Endothelial cell of hepatic sinusoid (primary cell): ENCODE data around the gene PDK1.

ENCODE experiments used
- in situ Hi-C: cut with HindIII; loops from 2 replicates; pipeline ENCODE4 v1.10.0; 2017; ENCODE audit warnings: low sequenced_read_pairs

PDK1 gene

DNA sequence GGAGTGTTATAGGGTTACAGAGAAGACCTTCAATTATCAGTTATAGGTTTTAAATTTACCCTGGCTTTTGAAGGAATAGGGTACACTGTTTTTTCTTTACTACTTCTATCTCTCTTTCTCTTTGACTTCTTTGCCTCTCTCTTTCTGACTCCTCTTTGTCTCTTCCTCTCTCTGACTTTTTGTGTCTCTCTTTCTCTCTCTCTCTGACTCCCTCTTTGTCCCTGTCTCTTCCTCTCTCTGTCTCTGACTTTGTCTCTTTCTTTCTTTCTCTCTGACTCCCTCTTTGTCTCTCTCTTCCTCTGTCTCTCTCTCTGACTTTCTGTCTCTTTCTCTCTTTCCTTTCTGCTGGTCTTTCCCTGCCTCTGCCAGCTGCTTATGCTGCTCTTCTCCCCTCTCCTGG, 36.3 kb downstream of the PDK1 start:
- in situ Hi-C loops, result loop anchor here (10.0 kb wide), 1 partner anchor 93 kb away; no protein-coding TSS in a partner anchor

DNA sequence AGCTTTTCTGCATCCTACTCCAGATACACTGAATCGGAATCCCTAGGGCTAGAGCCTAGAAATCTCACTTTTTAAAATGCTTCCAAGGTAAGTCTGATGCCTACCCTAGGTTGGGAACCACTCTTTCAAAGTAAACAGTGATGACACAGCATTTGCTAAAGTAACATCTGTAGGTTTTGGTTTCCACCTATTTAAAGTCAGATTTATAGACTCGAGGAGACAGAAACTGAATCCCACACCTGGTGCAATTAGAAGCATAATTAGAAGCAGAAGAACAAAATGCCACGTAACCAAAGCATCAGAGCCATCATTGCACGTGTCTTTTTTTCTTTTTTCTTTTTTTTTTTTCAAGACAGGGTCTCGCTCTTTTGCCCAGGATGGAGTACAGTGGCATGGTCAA, 40.9 kb downstream of the PDK1 start:
- in situ Hi-C loops, result loop anchor here (10.0 kb wide), 1 partner anchor 88 kb away; no protein-coding TSS in a partner anchor

DNA sequence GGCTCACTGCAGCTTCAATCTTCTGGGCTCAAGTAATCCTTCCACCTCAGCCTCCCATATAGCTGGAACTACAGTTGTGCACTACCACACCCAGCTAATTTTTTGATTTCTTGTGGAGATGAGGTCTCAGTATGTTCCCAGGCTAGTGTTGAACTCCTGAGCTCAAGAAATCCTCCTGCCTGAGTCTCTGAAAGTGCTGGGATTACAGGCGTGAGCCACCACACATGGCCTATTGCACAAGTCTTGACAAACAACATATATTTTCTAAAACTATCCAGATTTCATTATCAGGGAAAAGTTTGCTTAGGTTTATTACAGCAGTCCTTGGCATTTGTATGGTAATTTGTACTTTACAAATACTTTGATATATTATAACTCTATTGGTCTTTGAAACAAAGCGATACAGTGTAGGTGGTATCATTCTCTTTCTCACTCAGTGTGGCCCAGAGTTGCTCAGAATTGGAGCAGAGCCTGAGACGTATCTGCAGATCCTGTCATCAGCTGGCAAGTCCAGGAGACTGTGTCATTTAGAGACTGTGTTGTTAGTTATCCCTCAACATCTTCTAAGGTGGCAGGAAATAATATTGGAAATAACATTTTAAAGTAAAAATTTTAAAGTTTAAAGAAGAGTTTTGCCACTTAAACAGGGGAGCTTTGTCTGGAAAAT, 41.4 kb downstream of the PDK1 start:
- in situ Hi-C loops, result loop anchor here (10.0 kb wide), 1 partner anchor 87 kb away; no protein-coding TSS in a partner anchor

DNA sequence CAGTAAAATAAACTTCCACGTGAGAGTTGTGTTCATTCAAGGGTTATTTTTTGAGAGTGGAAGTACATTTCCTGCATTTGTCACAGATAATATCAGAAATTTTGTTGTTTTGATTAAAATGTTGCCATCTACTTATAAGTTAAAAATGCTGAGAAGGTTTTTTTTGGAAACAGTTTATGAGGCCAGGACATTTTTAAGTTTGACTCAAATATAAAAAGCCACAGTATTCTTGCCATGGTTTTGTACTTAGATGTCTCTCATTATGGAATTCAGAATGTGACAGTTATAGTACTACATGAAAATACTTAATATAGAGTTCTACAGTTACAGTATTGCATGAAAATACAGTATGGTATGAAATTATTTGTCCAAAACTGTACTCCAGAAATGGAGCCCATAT, 44.1 kb downstream of the PDK1 start:
- in situ Hi-C loops, result loop anchor here (10.0 kb wide), 1 partner anchor 85 kb away; no protein-coding TSS in a partner anchor

DNA sequence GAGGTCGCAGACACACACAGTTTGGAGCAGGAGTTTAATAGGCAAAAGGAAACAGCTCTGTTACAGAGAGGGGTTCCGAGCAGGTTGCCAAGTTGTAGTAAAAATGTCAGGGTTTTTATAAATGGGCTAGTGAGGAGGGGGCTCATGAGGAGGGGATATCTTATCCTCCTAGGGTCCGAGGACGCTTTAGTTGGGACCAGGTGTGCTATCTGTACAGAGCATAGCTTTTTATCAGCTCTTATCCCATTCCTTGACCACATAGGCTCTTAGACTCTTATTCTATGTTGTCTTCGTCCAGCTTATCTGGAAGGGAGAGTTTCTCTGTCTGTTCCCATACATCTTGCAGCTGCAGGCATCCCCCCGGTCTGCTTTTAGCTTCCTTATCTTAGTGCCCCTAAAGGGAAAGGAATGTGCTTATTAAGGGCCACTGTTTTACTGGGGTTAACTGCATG, 44.7 kb downstream of the PDK1 start:
- in situ Hi-C loops, result no loop called here

DNA sequence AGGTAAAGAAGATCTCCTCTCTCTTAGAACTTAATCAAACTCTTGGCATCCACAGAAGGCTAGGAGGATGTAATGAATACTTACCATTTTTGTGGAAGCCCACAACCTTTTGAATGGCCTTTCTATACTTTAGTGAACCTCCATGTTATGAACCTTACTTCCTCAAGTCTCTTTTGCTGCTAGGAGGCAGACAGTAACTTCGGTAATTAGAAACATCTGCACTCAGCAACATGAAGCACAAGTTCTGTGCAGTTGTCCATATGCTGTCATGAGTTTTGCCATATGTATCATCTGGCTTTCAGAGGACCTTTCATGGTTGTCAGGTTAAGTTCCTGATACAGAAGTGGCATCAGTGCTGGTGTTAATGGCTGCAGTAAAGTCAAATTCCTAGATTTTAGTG, 50.4 kb downstream of the PDK1 start:
- in situ Hi-C loops, result no loop called here

DNA sequence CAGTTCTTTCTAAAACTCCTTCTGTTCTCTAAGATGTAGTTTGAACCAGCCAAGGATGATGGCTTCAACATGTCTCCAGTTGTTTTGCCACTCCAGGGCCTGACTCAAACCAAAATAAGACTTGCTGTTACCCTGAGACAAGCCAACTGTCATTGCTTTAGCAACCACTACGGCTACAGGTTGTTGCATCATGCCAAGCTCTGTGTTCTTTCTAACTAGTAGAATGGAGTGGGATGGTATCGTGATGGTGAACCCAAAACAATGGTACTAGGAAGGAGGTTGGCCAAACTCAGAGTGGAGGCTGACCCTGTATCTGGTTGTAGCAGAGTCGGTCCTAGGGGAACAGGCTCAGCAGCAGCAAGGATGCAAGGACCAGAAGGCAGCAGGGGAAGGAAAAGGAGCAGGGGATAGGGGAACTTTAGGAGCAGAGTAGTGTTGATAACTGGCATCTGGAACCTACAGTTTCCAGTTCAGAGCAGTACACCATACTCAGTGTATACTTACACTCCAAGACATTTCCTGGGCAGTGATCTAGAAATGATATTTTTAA, 51.6 kb downstream of the PDK1 start:
- in situ Hi-C loops, result no loop called here

DNA sequence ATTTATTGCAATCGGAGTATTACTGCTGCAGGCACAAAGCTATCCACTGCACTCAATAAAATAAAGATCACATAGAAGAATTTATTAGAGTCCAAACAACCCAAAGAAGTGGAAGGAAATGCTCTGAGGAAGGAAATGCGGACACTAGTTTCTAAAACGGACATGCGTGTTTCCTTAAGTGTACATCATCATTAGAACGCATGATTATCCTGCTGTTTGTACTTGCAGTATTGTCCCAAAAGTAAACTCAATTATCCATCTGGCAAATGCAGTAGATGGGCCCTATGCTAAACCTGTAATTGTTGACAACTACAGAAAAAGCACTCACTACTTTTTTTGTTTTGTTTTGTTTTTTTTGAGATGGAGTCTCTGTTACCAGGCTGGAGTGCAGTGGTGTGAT, 53.6 kb downstream of the PDK1 start:
- in situ Hi-C loops, result no loop called here

DNA sequence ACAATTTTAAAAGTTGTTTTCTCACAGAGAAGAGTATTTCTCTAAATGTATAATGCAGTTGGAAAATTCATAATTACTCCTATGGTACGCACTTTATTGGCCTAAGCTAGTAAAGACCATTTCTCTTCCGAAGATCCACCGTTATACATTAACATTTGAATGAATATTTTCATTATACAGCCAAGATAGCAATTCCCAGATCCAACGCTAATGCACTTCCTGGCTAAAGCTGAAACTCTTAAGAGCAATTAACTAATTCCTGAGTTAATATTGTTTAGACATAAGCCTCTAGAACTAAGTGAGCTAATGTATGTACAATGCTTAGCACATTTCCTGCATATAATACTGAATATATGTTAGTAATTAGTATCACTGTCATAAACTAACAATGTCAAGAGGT, 56.2 kb downstream of the PDK1 start:
- in situ Hi-C loops, result no loop called here

DNA sequence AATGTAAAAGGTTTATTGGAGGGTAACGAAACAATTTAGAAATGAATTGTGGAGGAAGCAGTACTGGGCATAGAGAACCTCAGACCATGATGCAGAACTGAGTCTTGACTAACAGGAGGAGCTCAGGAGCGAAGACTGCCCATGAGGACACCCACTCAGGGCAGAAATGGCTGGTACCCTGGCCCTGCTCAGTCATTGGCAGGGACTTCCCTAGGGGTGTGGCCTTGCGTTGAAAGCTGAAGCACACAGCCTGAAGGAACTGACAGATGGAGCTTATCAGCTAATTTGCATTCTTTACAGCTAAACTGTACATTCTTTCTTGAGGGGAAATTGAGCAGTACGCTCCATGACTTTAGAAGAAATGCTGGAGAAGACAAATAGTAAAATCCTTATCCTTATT, 57.1 kb downstream of the PDK1 start:
- in situ Hi-C loops, result no loop called here

DNA sequence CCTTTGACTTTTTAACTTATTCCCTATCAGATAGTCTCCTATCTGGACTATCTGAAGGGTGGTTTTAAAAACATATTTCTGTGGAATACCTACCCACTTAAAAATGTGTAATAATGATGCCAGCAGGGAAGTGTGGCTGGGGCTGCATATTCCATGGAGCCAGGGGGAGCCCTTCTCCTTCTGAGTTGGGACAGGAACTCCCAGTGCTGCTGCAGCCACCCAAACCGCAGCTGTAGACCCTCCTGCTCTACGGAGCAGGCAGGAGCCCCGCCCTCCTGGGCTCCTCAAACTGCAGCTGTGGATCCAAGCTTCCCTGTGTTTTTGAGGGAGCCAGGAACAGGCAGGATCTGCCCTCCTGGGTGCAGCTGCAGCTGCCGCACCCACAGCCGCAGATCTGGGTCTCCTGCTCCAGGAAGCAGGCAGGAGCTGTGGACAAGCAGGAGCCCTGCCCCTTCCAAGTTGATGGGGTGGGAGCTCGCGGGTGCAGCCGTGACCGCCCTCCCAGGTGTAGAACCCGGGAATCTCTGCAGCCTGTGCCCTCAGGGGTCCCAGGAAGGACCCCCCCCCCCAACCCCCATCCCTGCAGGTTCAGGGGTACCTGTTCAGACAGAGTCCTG, 57.8 kb downstream of the PDK1 start:
- in situ Hi-C loops, result no loop called here

DNA sequence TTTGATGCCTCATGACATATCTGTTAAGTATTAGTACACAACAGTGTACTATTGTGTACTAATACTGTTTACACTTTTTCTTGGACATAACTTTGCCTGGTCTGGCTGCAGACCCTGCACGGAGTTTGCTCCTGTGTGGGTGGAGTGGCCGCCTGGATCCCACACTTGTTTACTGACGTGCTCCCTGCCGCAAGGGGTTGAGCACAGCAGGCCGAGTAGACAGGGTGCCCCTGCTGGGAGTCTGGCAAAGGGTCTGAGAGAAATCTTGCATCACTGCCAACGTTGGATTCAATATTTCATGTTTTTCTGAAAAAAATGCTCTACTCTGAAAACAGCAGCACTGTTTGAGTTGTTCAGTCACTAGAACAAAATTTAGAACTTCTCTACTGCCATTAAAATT, 59.0 kb downstream of the PDK1 start:
- in situ Hi-C loops, result no loop called here

DNA sequence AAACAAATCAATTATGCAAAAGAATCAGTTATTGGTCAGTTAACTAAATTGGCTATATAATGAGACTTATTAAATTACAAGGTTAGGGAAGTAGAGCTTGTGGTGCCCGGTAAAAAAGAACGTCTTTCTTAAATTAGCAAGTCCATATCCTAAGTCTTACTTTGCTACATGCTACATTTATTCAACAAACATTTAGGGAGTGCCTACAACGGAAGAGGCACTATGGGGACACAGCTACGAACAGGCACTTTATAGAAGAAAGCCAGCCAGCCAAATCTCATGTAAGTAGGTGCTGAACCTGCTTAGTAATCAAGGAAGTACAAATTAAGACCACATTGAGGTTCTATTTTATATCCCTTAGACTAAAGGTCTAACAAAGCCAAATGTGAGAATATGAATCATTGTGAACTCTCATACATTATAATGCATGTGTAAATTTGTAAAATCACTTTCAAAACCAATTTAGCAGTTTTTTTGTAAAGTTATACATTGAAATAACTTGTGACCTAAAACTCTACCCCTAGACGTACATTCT, 59.9 kb downstream of the PDK1 start:
- in situ Hi-C loops, result no loop called here

DNA sequence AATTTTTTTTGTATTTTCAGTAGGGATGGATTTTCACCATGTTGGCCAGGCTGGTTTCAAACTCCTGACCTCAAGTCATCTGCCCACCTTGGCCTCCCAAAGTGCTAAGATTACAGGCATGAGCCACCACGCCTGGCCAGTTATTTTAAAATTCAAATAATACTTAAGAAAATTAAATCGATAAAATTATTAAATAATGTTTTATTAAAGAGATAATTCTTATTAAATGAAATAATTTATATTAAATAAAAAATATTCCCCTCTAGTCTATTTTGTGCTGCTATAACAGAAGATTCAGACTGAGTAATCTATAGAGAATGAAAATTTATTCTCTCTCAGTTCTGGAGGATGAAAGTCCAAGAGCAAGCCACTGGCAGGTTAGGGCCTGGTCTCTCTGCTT, 61.2 kb downstream of the PDK1 start:
- in situ Hi-C loops, result no loop called here

DNA sequence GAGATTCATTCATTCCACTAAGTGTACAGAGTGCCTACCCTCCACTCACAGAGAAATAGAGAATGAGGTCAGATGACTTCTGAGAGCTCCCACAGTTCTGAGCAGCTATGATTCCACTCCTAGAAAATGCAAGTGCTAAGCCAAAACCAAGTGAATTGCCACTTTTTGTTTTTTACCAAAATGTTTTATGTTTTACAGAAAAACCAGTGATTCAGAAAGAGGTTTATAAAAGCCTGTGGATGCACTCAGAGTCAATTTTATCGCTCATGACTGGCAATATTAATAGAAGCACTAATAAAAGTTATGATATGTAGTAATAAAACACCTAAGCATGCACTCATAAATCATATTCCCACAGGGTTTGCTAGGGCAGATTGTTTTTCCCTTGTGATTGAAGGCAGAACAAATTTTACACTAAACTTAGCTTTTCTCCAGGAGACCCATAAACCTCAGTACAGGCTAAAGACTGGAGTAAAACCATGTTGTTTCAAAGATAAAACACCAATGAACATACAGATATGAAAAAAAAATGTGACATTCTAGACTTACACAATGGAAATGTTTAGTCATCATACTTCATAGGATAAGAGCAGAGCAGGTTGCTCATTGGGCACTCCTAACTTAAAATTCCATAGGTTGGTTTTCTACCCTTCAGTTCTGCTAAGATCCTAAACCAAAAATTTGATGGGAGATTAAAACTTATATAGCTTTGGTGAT, 67.5 kb downstream of the PDK1 start:
- in situ Hi-C loops, result loop anchor here (5.0 kb wide), 1 partner anchor 44 kb away; no protein-coding TSS in a partner anchor

DNA sequence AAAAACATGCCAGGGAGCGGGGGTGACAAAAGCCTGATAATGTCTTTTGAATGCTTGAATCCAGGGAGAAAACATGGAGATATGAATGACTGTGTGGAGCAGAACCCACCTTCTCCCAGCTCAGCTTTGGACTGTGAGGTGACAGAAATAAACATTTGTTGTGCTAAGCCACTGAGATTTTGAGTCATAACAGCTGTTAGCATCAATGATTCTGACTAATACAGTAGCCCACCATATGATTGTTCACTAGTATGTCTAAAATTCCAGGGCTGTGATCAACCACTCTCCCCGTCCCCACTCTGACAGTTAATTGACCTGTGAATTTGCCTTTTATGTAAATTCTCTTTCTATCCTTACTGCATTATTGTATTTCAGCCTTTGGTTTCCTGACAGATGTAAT, 69.1 kb downstream of the PDK1 start:
- in situ Hi-C loops, result loop anchor here (5.0 kb wide), 1 partner anchor 42 kb away; no protein-coding TSS in a partner anchor

DNA sequence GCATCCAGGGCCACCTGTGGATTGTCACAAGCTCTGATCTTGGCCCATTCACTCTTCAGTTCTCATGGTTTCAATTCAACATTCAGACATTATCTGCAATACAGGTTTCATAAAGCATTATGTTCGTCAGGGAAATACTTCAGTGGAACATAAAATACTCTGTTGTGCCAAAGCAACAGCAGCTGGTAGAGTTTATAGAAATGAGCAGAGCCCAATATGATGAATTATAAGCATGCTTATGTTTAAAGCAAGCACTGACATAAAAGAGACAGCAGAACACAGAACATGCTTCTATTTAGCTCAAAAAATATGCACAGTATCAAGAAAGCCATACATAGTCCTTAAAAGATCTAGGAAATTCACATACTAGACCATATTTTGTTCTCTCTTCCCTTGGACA, 71.3 kb downstream of the PDK1 start:
- in situ Hi-C loops, result no loop called here

DNA sequence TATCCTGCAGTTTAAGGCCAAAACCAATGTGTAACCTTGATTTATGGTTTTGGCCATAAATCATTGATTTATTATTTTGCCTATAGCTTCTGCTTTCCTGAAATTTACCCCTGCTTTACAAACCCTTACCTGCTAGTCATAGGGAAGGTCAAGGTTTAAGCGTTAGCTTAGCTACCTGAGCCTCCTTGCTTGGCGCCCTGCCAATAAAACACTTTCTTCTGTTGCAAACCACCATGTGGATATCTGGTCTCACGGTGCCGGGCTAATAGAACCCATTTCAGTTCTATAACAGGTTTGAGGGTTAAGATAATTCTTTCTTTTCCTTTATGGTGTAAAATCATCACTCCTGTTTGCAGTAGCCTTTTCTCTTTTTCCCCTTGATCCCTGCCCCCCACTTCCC, 72.2 kb downstream of the PDK1 start:
- in situ Hi-C loops, result no loop called here

DNA sequence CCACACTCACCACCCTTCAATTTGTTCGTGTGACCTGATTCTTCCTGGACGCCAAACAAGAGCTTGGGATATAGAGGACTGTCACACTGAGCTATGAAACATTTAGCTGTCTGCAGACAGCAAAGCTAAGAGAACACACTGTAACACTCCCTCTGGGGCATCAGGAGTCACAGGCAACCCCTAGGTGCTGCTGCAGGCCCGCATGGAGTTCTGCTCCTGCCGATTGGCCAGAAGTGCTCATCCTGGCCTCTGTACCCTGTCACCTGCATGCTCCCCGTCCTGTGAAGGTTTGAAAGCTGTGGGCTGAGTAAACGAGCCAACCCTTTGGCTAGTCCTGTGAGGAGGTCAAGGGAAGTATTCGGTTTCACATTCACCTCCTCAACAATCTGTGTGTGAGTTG, 73.7 kb downstream of the PDK1 start:
- in situ Hi-C loops, result no loop called here

DNA sequence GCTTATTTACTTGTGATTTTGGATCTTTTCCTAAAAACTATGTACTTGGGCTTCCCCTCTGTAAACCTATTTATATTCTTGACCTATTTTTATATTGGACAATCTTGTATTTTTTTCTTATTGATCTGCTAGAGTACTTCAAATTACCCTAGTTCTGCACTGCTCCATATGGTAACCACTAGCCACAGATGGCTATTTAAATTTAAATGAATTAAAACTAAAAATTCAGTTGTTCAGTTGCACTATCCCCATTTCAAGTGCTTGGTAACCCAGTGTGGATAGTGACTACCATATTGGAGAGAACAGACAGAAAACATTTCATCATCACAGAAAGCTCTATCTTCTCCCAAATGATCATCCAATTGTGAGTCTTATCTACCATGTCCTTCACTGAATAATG, 74.3 kb downstream of the PDK1 start:
- in situ Hi-C loops, result no loop called here

DNA sequence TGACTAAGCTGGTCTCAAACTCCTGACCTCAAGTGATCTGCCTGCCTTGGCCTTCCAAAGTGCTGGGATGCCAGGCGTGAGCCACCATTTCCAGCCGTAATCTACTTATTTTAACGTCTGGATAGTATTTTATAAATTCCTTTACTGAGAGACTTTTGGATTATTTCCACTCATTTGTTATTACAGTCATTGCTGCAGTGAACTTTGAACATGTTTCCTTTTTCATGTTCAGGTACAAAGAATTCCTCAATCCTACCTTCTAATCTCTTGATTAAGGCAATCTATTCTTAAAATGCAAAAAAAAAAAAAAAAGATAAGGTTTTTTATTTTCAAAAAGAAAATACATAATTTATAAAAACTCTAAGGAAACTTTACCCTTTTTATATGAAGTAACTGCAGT, 78.6 kb downstream of the PDK1 start:
- in situ Hi-C loops, result no loop called here
